GM20000 (cell line): ENCODE data around the gene HPD.
A peak's percentile ranks its signal among the peaks of the same experiment; 100 is the strongest.

ENCODE experiments used
- DNase-seq: peaks from one replicate; pipeline ENCODE4 v3.0.0; 2012; ENCODE audit warnings: low spot score
- CTCF ChIP-seq: IDR thresholded peaks from 2 replicates; pipeline ENCODE4 v1.5.1; 2012; ENCODE audit warnings: mild to moderate bottlenecking, control low read depth; ENCODE audit errors: extremely low read depth, missing control alignments

The HPD gene

GRCh38 chr12:121802485-121802842 lies 56.2 kb downstream of the HPD start:
- no peak for DNase-seq
- TF ChIP-seq CTCF: no peak

GRCh38 chr12:121801595-121802484 lies 56.8 kb downstream of the HPD start:
- no peak for TF ChIP-seq CTCF
- no peak for DNase-seq

- DNase-seq: peak; percentile 68
- TF ChIP-seq CTCF: no peak
Measured at GRCh38 chr12:121800694-121801594, 57.7 kb downstream of the HPD start.

GRCh38 chr12:121799842-121800693 lies 58.6 kb downstream of the HPD start:
- peak; percentile 91 for DNase-seq
- TF ChIP-seq CTCF: no peak

GRCh38 chr12:121799156-121799841 lies 59.4 kb downstream of the HPD start:
- no peak for TF ChIP-seq CTCF

GRCh38 chr12:121798787-121799155 lies 59.9 kb downstream of the HPD start:
- no peak for TF ChIP-seq CTCF
- no peak for DNase-seq

More at GRCh38 chr12:121799156-121799841, 59.4 kb downstream of the HPD start:
- DNase-seq: peak; percentile 81
